IPS-NIHi7 (cell line): ENCODE data around the gene REG3A.

Source experiments
- DNase-seq: peaks from one replicate; pipeline ENCODE4 v3.0.0; 2012; ENCODE audit warnings: mixed read lengths; ENCODE audit errors: extremely low spot score

Gene REG3A

DNA sequence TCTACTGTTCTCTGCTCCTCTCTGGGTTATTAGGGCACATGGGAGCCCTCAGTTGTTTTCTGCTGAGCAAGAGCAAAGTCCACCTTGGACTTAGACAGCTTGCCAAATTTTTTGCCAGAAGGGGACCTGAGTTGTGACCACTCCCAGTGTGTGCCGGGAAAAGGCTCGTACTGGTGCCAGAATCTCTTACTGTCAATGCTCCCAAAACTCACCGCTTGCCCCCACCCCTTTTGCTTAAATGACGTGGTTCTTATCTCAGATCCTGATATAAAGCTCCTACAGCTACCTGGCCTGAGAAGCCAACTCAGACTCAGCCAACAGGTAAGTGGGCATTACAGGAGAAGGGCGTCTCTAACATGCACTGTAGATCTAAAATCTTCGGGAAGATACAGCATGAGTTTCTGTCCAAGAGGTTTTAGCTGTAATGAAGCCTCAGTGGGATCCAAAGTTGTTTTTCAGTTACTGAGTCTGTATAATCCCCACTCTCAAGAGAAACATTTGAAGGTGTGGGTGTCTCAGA lies 39.3 kb downstream of the REG3A start, which contains the start of gene REG1A:
REG1A (plus strand) TSS at position 295 of the 520 bp plus-strand sequence. CDS start 374 bp downstream, outside the sequence.
- no peak for DNase-seq

DNA sequence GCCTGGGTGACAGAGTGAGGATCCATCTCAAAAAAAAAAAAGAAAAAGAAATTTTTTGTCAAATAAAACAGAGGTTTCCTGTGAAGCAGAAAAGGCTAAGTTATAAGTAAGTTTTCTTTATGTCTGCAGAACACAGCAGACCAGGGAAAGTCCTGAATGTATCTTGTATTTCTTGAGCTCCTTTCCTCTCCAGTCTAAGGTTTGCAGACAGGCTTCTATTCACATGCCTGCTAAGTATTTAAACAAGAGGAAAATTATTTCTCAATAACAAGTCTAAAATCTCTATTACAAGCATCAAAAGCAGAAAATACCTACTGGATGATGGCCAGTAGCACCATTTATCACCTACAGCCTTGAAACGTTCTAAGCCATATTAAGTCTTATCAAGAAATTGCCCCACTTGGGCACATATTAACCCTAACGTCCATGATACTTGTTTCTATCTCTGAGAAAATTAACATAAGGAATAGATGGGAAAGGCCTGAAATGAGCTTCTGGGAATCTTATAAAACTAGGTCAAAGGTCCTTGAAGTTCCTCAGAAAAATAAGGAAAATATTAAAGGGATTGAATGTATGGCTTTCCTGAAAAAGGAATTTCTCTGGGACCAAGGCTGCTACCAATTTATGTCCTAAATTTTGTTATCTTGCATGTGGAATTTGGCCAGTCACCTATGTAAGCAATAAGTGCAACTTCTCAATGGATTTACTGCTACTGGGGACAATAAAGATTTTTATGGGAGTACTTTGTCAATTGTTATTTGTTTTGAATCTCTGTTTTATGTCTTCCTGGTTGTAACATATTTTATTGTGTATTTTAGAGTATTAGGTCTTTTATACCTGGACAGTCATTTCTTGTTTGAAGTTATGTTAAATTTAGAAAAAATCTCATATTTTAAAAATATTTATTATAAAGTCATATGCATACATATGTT lies 42.3 kb downstream of the REG3A start:
- DNase-seq, result no peak

- no peak for DNase-seq
These were observed 44.6 kb downstream of the REG3A start for GRCh38 chr2:79114797-79115494.

DNA sequence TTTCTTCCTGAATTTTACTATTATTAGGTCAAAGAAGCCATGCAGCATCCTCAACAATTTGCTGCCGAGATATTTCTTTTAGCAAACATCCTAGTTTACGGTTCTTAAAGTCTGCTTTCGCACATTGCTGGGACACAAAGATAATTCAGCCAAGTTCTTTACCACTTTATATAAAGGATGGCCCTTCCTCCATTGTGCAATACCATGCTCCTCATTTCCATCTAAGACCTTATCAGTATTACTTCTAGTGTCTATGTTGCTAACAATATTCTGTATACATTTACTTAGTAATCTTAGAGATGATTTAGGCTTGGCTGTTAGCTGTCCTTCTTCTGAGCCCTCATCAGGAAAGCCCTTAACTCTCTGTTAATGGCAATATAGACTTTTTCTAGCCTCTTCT lies 47.3 kb downstream of the REG3A start:
- DNase-seq, result no peak
